Right hindlimb (tissue), 1 donor: ENCODE results near the gene NCAPG2.
"Not testable (repeated sequence)": the region's sequence is repeated elsewhere in the genome, so short reads cannot be mapped to it uniquely, and the experiment has no call there.

ENCODE experiments used
- DNase-seq: peaks from one replicate; pipeline ENCODE4 v3.0.0-alpha.2; 2018

NCAPG2 gene

GRCh38 chr7:158706273-158706704 lies 1.7 kb upstream of the NCAPG2 start:
- DNase-seq, result no peak

GRCh38 chr7:158705234-158705850 lies 738 bp upstream of the NCAPG2 start:
- no peak for DNase-seq

- not testable (repeated sequence) for DNase-seq
These were observed 703 bp downstream of the NCAPG2 start for GRCh38 chr7:158703679-158704523.

GRCh38 chr7:158702944-158703343 lies 1.7 kb downstream of the NCAPG2 start:
- no peak for DNase-seq

GRCh38 chr7:158702196-158702595 lies 2.4 kb downstream of the NCAPG2 start:
- DNase-seq, result no peak

- no peak for DNase-seq
These were observed 4.6 kb downstream of the NCAPG2 start for GRCh38 chr7:158700008-158700407.

- DNase-seq, result no peak
These were observed 5.3 kb downstream of the NCAPG2 start for GRCh38 chr7:158699341-158699740.

GRCh38 chr7:158698657-158699195 lies 5.9 kb downstream of the NCAPG2 start:
- no peak for DNase-seq

- DNase-seq, result not testable (repeated sequence)
These were observed 7.0 kb downstream of the NCAPG2 start for GRCh38 chr7:158697597-158697996.

- DNase-seq, result peak; percentile 64
These were observed 8.7 kb downstream of the NCAPG2 start for GRCh38 chr7:158695726-158696452.

- DNase-seq, result no peak
These were observed 9.5 kb downstream of the NCAPG2 start for GRCh38 chr7:158695056-158695455.

- DNase-seq, result no peak
These were observed 10.0 kb downstream of the NCAPG2 start for GRCh38 chr7:158694650-158695049.

GRCh38 chr7:158689488-158689887 lies 15.1 kb downstream of the NCAPG2 start:
- DNase-seq, result no peak

GRCh38 chr7:158687406-158687805 lies 17.2 kb downstream of the NCAPG2 start:
- no peak for DNase-seq

GRCh38 chr7:158685693-158686092 lies 18.9 kb downstream of the NCAPG2 start:
- DNase-seq, result no peak

GRCh38 chr7:158684329-158684728 lies 20.3 kb downstream of the NCAPG2 start:
- no peak for DNase-seq

- DNase-seq, result no peak
These were observed 21.1 kb downstream of the NCAPG2 start for GRCh38 chr7:158683541-158683940.

- no peak for DNase-seq
These were observed 22.1 kb downstream of the NCAPG2 start for GRCh38 chr7:158682456-158682855.

GRCh38 chr7:158680754-158681153 lies 23.9 kb downstream of the NCAPG2 start:
- no peak for DNase-seq

GRCh38 chr7:158676906-158677305 lies 27.7 kb downstream of the NCAPG2 start:
- DNase-seq, result no peak

GRCh38 chr7:158676171-158676840 lies 28.3 kb downstream of the NCAPG2 start:
- no peak for DNase-seq

GRCh38 chr7:158672975-158673374 lies 31.6 kb downstream of the NCAPG2 start:
- no peak for DNase-seq

GRCh38 chr7:158668086-158668485 lies 36.5 kb downstream of the NCAPG2 start:
- not testable (repeated sequence) for DNase-seq
